Sigmoid colon (tissue), 7 donors: ENCODE results near the gene SSC5D. TPM values are rescaled to one million over a fixed set of nuclear protein-coding genes. Genes with fewer than 3 reads are reported as not detected.

Experiments used
- DNase-seq: peaks from one replicate; pipeline ENCODE4 v3.0.0-alpha.2; 2019
- H3K27ac ChIP-seq, 4 donors: fragments of 200-600 bp; sonication (generic); one replicate each; pipeline ENCODE4 v1.5.1; 2016 to 2019; ENCODE audit warnings: mild to moderate bottlenecking in 1 of 4
- H3K27me3 ChIP-seq, 3 donors: fragments of 200-600 bp; sonication (generic); one replicate each; pipeline ENCODE4 v1.5.1; 2019; ENCODE audit warnings: mild to moderate bottlenecking in 1 of 3
- H3K36me3 ChIP-seq, 4 donors: fragments of 200-600 bp; sonication (generic); one replicate each; pipeline ENCODE4 v1.5.1; 2016 to 2019
- H3K4me1 ChIP-seq, 4 donors: fragments of 200-600 bp; sonication (generic); one replicate each; pipeline ENCODE4 v1.5.1; 2017 to 2019
- H3K4me3 ChIP-seq, 4 donors: fragments of 200-600 bp; sonication (generic); one replicate each; pipeline ENCODE4 v1.5.1; 2017 to 2019; ENCODE audit warnings: mild to moderate bottlenecking in 2 of 4, moderate library complexity in 1 of 4
- H3K9me3 ChIP-seq, 4 donors: fragments of 200-600 bp in 3 of 4; sonication (generic) in 3 of 4; one replicate each; pipeline versions ENCODE4 v1.5.1 to v1.6.1; 2013 to 2019
- EP300 ChIP-seq, 4 donors: sonication (generic); formaldehyde crosslinking; IDR thresholded peaks; one replicate each; pipeline ENCODE4 v1.6.1; 2017; ENCODE audit warnings: antibody characterized with exemption in 4 of 4
- POLR2A ChIP-seq, 2 donors: fragments of 450-650 bp; IDR thresholded peaks; one replicate each; pipeline ENCODE4 v1.6.1; 2016; ENCODE audit warnings: antibody characterized with exemption in 2 of 2, mild to moderate bottlenecking in 2 of 2, moderate library complexity in 2 of 2
- POLR2AphosphoS5 ChIP-seq, 4 donors: sonication (generic); formaldehyde crosslinking; IDR thresholded peaks; one replicate each; pipeline ENCODE4 v1.6.1; 2017; ENCODE audit warnings: antibody characterized with exemption in 4 of 4
- WGBS, 2 donors: extraction: QIAGEN DNeasy Blood & Tissue Kit; methylation state at CpG; one replicate each; pipeline ENCODE4 v1.1.7; 2013; 5-methylcytosine and 5-hydroxymethylcytosine counted together
- intact Hi-C: fragments of 100-400 bp; cut with DNase I; formaldehyde crosslinking; loops from one replicate; pipeline ENCODE4 v1.15.1; 2023
- polyA plus RNA-seq, 3 donors: library from polyadenylated mRNA; stranded (reverse); fragments of 200-250 nt; gene quantifications; one replicate each; pipeline ENCODE4 v1.2.3, GENCODE V29; 2013
- total RNA-seq, 4 donors: library from RNA; depleted of rRNA; stranded (reverse); fragments of >200 nt; gene quantifications; one replicate each; pipeline ENCODE4 v1.1.0, GENCODE V29; 2016
- TF ChIP-seq, protein P1 (sequence below), 4 experiments: fragments of 450-650 bp in 3 of 4; fragments of 200-600 bp in 1 of 4; IDR thresholded peaks; one replicate each; pipeline ENCODE4 v1.5.1; 2016 to 2019; ENCODE audit warnings: antibody characterized with exemption in 4 of 4, mild to moderate bottlenecking in 3 of 4, moderate library complexity in 2 of 4
- donor health status: healthy with polysubstance abuse.
- donor health status: Bipolar disorder and iron deficiency.
- donor health status: healthy.

The SSC5D gene
- total and polyA plus RNA-seq, 7 donors, result 1.2 to 66.7 (median 14.4) TPM; not detected in 1

- intact Hi-C loops, result no loop called here
- no peak for TF ChIP-seq POLR2AphosphoS5 (IDR thresholded peaks at IDR 0.05)
- TF ChIP-seq, protein P1, sequence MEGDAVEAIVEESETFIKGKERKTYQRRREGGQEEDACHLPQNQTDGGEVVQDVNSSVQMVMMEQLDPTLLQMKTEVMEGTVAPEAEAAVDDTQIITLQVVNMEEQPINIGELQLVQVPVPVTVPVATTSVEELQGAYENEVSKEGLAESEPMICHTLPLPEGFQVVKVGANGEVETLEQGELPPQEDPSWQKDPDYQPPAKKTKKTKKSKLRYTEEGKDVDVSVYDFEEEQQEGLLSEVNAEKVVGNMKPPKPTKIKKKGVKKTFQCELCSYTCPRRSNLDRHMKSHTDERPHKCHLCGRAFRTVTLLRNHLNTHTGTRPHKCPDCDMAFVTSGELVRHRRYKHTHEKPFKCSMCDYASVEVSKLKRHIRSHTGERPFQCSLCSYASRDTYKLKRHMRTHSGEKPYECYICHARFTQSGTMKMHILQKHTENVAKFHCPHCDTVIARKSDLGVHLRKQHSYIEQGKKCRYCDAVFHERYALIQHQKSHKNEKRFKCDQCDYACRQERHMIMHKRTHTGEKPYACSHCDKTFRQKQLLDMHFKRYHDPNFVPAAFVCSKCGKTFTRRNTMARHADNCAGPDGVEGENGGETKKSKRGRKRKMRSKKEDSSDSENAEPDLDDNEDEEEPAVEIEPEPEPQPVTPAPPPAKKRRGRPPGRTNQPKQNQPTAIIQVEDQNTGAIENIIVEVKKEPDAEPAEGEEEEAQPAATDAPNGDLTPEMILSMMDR (IDR thresholded peaks at IDR 0.05), result no peak
- no peak for TF ChIP-seq EP300 (IDR thresholded peaks at IDR 0.05)
- TF ChIP-seq POLR2A (IDR thresholded peaks at IDR 0.05), result no peak
- H3K36me3 ChIP-seq, result no peaks in the 10 kb centered on the region
- H3K4me1 ChIP-seq, result peaks cover 0 to 22% (median 11%) of the 10 kb centered on the region in 4 donors
- no peak overlapping the region for H3K4me3 ChIP-seq
- no peaks in the 10 kb centered on the region for H3K27me3 ChIP-seq
- no peak overlapping the region for H3K27ac ChIP-seq
- H3K9me3 ChIP-seq, result no peaks in the 10 kb centered on the region
- 69 to 82% methylated on average over 11 of the region's 11 CpGs for WGBS, 2 donors
- no peak for DNase-seq
Measured at GRCh38 chr19:55465460-55466240, 22.6 kb upstream of the SSC5D start.

DNA sequence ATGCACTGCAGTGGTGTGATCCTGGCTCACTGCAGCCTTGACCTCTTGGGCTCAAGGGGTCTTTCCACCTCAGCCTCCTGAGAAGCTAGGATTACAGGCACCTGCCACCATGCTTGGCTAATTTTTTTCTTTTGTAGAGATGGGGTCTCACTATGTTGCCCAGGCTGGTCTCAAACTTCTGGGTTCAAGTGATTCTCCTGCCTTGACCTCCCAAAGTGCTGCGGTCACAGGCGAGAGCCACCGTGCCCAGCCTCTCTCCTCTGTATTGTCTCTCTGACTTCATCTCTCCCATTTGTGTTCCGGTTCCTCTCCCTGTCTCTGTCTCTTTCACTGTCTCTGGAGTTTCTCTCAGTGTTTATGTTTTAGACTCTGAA is 22.0 kb upstream of the SSC5D start:
- intact Hi-C loops, result no loop called here

GRCh38 chr19:55467236-55468053 is 20.8 kb upstream of the SSC5D start:
- TF ChIP-seq POLR2A (IDR thresholded peaks at IDR 0.05) (no peak), EP300 (IDR thresholded peaks at IDR 0.05) (peak in 1 of 4 donors; percentile 30), POLR2AphosphoS5 (IDR thresholded peaks at IDR 0.05) (no peak)
- TF ChIP-seq, protein P1 (IDR thresholded peaks at IDR 0.05), result peak; percentile 91 to 99 (median 94)
- Histone ChIP-seq H3K27ac (peak overlapping the region in 1 of 4 donors; percentile 36), H3K4me3 (no peak overlapping the region), H3K4me1 (peaks cover 0 to 9% (median 4%) of the 10 kb centered on the region in 4 donors), H3K9me3 (no peaks in the 10 kb centered on the region), H3K27me3 (no peaks in the 10 kb centered on the region), H3K36me3 (no peaks in the 10 kb centered on the region)
- WGBS, 2 donors, result 25 to 33% methylated on average over 29 of the region's 29 CpGs
- intact Hi-C loops, result loop anchor here (1.0 kb wide), 1 partner anchor 37 kb away; no protein-coding TSS in a partner anchor
- peak; percentile 84 for DNase-seq

More for the DNA sequence above, 22.0 kb upstream of the SSC5D start:
- Histone ChIP-seq H3K36me3 (no peaks in the 10 kb centered on the region), H3K27me3 (no peaks in the 10 kb centered on the region), H3K9me3 (no peaks in the 10 kb centered on the region), H3K4me1 (peaks cover 0 to 17% (median 7%) of the 10 kb centered on the region in 4 donors), H3K4me3 (no peak overlapping the region), H3K27ac (no peak overlapping the region)
- TF ChIP-seq EP300 (IDR thresholded peaks at IDR 0.05), result no peak
- TF ChIP-seq POLR2AphosphoS5 (IDR thresholded peaks at IDR 0.05), result no peak
- TF ChIP-seq, protein P1 (IDR thresholded peaks at IDR 0.05), result no peak
- TF ChIP-seq POLR2A (IDR thresholded peaks at IDR 0.05), result no peak
- WGBS, 2 donors, result 77 to 86% methylated on average over 4 of the region's 4 CpGs
- DNase-seq, result no peak

- no peaks in the 10 kb centered on the region for H3K27me3 ChIP-seq
- H3K27ac ChIP-seq, result no peak overlapping the region
- no peaks in the 10 kb centered on the region for H3K36me3 ChIP-seq
- intact Hi-C loops, result loop anchor here (1.0 kb wide), 1 partner anchor 36 kb away; no protein-coding TSS in a partner anchor
- 21 to 30% methylated on average over 4 of the region's 4 CpGs for WGBS, 2 donors
- no peaks in the 10 kb centered on the region for H3K9me3 ChIP-seq
- peaks cover 0 to 7% (median 2%) of the 10 kb centered on the region in 4 donors for H3K4me1 ChIP-seq
- no peak for DNase-seq
- H3K4me3 ChIP-seq, result no peak overlapping the region
- TF ChIP-seq, protein P1 (IDR thresholded peaks at IDR 0.05), result peak in 1 of 4 experiments; percentile 42
- no peak for TF ChIP-seq POLR2AphosphoS5 (IDR thresholded peaks at IDR 0.05)
Measured at GRCh38 chr19:55468054-55468393, 20.2 kb upstream of the SSC5D start.
